HG03175 (cell line): ENCODE results near the gene FGF14.

Experiments used
- ATAC-seq: cut with Tn5 transposase; IDR thresholded peaks from one replicate; pipeline ENCODE4 v1.9.1; 2021; ENCODE audit warnings: mild to moderate bottlenecking, moderate library complexity; ENCODE audit not compliant: unreplicated experiment

The FGF14 gene

DNA sequence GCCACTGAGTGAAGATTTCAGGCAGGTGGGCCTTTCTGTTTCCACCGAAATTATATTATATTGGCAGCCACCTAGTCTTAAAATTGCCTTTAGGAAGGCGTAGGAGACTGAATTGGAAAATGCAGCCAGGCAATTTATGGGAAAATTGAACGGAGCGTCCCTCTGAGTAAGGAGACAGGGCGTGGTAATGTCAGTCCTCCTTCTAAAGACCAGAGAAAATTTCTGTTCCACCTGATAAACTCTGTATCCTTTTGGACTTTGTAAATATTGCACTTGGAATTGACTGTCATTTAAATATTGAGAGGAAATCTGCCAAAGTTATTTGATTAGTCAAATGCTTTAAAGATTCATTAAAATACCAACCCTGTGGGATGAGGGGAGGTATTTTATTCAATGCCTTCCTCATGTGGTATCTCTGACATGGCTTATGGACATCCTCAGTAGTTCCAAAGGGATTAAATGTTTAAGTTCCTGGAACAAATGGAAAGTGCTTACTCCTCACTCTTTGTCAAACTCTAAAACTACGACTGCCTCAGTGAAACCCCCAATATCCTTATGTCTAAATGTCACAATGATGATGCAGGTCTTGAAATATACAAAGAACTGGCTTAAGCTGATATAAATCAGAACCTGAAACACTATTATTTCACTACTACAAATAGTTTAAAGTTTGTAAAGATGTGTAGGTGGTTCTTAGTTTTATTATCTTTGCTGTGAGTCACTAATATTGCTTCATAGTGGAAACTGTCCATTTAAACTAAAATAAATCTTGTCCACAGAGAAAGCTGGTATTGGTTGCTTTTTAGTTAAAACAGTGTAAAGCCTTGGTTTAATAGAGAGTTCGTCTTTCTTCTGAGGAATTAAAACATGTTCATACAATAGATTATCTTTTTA, 203.2 kb downstream of the FGF14 start:
- ATAC-seq, result no peak

DNA sequence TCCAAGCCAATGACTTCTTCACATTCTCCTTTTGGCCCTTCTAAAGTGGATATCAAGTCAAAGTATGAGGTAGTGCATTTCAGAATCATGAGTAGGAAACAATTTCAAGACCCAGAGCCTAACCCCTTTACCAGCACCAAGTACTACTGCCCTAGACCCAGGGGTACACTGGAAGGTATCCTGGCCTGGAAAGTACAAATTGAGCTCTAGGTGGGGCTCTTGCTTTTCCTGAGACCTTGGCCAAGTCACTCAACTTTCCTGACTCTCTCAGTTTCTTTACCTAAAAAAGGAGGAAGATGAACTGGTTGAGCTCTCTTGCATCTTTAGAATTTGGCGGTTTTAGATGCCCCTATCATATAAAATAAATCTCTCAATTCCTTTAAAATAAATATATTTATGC, 204.7 kb downstream of the FGF14 start:
- ATAC-seq, result no peak

DNA sequence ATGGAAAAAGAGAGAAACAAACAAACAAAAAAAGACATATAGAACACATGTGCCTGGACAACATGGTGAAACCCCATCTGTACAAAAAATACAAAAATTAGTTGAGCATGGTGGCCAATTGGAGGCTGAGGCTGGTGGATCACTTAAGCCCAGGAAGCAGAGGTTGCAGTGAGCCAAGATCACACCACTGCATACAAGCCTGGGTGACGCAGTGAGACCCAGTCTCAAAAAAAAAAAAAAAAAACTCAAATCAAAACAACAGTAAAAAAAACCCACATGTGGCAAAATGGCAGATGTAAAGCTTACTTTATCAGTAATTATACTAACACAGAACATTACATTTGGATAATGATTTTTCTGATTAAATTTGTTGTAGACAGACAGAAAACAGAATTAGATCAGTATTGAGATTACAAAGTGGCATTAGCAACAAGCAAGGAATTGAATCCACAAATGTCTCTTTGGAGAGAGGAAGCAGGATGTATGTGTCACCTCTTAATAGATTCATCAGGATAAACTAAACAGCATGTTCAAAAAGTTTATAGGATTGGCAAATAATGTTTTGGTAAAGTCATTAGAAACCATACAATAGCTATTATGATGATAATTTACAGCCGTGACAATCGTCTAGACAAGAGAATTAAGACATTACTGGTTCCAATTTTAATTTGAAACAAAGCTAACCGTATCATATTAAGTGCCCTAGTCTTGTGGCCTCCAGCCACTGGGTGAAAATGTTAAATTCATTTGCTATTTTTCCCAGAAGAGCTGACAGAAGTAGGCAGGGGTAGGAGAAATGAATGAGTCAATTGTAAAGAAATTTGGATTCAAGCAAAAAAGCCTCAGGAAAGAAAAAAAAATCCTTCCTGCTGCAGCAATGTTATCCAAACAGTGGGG, 206.0 kb downstream of the FGF14 start:
- ATAC-seq, result no peak

DNA sequence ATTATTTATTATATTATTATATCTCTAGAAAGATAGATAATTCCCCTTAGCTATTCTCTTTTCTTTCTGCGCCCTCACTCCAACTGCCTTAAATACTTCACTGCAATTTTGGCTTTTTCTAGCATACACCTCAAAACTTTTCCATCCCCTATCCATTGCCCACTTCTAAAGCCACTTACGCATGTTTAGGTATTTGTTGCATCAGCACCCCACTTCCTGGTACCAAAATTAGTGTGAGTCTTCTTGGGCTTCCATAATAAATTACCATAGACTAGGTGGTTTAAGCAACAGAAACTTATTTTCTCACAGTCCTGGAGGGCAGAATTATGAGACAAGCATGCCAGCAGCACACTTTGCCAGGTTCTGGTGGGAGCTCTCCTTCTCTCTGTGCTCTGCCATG, 209.0 kb downstream of the FGF14 start:
- ATAC-seq, result no peak

DNA sequence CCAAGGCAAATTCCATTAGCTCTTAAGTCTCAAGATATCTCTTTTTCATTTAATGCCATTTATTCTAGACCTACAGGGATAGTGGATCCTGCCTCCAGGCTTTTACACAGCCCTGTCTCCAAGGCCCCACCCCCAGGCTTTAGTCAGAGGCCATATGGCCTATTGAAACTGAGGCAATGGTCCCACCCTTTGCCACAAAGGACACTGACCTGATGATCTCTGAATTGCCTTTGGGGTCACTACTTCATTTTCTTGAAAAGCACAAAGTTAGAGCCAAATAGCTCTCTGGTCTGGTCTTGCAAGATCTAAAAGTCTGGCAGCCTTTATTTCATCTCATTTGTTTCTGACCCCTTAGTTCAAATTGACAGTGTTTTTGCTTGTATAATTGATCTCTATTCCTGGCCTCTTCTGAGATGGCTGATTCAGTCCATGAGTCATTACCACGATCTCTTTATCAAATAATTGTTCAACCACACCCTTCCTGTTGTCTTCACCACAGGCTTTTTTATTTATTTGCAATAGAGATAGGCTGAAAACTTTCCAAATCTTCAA, 209.8 kb downstream of the FGF14 start:
- ATAC-seq, result no peak

DNA sequence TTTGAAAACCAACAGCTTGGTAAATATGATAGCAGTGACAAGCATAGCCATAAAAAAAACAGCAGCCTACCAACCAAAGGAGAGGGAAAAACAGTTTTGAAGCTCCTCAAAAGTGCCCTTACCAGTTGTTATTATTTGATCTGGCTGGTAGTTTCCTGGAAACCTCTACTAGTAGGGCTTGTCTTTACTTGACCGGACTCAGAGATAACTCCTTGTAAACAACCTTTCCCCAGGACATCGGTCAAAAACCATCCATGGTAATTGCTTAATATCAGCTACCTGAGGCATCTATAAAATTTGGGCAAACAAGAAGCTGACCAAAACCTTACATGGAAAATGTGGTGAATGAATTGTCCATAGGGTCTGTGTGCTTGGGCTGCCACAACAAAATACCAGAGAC, 210.9 kb downstream of the FGF14 start:
- no peak for ATAC-seq

DNA sequence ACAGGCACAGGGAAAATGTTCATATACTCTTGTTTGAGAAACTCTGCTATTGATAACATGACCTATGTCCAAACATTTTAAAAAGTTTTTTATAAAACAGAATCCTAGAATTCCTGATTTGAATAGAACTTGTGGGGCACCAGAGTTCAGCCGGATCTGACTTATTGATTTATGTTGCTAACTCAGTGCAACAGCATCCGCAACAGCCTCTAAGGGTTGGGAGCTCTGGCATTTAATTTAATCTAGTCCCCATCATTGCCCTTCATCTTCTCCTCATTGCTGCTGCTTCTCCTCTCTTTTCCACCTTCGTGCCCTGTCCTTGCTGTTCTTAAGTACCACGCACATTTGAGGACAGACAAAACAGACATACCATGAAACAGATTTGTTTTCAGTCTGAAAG, 214.5 kb downstream of the FGF14 start:
- no peak for ATAC-seq

DNA sequence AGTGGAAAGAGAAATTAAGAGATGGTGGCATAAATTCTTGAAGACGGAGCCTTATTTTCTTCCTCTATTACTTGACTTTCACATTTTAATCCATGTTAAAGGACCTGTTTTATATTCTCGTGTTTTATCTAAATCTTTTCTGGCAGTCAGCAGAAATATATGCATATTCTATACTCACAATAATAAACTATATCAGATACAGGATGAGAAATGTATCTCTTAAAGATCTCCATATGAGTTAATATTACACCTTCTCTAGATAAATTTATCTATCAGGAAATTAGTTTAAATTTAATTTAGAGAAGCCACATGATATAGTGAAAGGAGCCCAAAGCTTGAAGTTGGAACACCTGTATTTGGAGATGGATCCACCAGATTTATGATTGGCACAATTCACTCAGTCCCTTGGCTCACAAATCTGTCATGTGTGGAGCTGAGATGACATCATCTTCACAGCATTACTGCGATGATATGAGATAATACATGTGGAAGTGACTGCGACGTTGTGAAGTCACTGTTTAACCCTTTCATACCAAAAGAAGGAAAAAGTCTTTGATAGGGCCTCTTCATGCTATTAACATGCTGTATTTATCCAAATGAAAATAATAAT, 216.4 kb downstream of the FGF14 start:
- no peak for ATAC-seq

DNA sequence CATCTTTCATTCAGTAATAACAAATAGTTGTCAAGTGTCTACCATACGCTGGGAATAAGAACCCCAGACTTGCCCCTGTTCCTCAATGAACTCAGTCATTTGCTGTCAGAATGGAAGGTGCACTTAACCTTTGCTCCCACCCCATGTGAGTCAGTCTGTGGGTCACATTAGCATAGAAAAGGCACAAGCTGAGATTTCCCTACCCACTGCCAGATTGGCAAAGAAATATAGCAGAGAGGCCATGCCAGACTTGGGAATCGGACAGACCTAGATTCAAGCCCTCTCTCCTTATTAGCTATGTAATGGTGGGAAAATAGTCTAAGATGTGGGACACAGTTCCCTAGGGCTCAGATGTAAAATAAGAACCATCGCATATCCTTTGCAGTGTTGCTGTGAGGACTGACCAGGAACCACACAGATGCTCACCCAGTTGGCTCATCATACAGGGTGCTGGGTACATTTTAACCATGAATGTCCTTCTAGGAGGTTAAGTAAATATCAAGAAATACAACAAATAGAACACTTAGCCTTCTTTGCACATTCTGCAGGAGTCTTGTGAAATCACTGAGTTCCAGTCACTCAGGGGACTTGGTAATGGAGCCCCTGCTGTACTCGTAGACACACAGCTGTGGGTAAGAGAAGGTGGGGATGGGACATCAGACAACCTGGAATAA, 218.2 kb downstream of the FGF14 start:
- ATAC-seq, result no peak

DNA sequence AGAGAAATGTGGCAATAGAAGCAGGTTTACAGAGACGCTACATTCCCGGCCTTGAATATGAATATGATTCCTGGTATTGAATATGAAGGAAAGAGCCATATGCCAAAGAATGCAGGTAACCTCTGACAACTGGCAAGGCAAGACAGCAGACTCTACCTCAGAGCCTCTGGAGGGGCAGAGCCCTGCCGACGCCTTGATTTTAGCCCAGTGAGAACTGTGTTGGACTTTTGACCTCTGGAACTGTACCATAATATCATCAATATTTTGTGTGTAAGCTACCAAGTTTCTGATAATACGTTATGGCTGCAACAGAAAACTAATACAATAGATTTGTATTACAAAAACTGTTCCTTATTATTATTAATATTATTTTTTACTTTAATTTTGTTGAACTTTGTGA, 219.7 kb downstream of the FGF14 start:
- ATAC-seq, result no peak

DNA sequence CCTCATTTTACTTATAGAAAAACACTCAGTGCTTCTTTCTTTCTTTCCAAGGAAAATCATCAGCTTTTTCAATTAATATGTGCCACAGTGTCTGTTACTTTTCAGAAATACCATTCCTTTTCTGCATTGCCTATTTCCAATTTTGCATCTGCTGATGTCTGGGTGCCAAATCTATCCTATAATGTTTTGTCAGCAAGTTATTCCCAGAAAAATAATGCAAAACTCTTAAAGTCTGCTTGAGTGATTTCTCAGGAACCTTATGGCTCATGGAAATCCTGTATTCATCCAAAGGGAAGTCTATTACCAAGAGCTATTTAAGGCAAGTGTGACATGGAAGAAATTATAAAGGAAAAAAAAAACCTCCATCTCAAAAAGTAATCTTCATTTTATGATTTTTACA, 224.4 kb downstream of the FGF14 start:
- ATAC-seq, result no peak

DNA sequence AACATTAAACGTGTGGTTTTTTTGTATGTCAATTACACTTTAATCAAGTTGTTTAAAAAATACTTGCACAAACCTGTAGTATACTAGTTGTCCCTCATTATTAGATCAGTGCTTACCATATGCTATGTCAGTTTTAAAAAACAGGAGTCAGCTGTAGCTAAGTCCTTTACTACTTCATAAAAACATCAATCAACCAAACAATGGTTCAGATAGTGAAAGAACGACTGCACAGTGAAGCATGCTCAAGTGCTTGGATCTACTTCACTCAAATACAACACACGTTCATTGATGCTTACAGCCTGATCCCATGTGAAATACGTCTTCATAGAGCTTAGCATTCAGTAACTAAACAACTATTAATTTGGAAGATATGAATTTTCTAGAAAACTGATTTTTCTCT, 225.0 kb downstream of the FGF14 start:
- ATAC-seq, result no peak

DNA sequence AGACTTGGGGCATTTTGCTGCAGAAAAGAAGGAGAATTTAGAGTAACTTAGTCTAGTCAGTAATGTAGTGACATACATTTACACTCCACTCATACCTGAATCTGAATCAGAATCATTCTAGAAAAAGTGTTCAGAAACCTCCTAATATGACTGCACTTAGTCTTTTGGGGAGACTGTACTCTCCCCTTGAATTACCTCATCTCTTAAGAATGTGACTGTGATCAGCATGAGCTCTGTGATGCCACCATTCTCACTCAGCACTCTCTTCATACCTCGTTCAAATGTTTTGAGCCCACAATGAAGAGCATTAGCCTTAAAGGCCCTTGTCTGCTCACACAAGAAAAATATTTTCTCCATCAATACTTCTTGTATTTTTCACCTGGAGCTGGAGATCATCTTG, 229.4 kb downstream of the FGF14 start:
- ATAC-seq, result no peak

DNA sequence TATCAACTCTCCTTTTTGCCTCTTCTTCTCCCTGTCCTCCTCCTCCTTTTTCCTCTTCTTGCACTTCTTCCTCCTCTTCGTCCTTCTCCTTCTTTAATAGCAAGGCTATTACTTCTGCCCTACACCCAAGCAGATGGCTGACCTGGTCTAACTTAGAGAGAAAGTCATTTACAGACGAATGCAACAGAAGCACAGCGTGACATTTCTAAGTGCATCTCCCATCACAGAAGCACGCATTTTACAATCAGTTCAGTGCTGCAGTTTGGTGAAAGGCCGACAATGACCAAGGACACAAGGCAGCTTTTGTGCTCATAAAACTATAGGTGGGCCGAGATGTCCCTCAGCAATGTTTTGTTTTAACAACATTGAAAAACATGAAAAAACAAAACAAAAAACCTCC, 231.5 kb downstream of the FGF14 start:
- ATAC-seq, result no peak

DNA sequence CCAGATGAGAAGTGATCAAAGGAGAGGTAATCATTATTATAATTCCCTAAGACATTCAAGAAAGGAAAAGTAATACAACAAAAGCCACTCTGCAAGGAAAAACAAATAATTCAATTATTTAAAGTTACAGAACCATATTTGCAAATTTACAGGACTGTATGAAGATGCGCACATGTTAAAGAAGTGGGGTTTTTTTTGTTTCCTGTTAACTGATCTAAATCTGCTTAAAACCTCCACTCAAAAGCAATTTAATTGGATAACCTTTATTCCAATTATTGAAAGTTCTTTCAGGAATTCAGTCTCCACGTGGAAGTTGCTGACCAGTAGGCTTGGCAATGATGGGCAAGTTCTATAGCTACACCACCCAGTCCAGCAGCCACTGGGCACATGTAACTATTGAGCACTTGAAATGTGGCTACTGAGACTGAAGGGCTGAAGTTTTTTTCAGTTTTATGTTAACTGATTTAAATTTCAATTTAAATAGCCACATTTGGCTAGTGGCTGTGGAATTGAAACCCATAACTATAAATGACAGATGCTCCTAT, 232.3 kb downstream of the FGF14 start:
- ATAC-seq, result no peak

DNA sequence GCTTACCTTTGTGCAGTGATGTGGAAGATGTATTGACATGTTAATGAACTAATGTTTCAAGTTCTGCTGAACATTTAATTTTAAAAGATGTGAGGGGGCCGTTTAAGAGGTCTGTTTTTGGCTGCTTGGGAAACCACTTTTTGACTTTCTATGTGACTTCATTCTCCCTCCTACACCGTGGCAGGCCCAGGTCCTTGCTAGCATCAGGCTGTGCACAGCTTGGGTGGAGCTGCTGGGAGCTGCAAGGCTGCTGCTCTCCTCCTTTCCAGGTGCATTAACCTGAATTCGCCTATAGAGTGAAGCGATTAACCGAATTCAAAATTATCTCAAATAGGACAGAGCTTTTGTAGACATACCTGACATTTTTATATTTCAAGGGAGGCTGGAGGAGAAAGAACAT, 249.1 kb downstream of the FGF14 start:
- no peak for ATAC-seq

DNA sequence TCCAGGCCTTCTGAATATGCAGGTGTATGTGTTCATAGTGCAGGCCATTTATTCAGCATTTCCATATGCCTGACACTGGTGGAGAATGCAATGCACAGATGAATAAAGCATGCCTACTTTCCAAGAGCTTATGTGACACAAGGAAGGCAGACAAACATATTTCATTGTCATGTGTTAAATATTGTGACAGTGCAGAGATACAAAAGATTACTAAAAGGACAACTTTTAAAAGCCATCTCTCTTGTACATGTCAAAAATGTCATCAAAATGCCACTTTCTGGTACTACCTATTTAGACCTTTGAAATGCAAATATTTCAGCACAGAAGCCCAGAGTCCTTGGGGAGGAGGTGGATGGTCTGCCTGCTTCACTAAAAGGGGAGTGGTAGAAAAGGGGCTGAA, 254.5 kb downstream of the FGF14 start:
- no peak for ATAC-seq

DNA sequence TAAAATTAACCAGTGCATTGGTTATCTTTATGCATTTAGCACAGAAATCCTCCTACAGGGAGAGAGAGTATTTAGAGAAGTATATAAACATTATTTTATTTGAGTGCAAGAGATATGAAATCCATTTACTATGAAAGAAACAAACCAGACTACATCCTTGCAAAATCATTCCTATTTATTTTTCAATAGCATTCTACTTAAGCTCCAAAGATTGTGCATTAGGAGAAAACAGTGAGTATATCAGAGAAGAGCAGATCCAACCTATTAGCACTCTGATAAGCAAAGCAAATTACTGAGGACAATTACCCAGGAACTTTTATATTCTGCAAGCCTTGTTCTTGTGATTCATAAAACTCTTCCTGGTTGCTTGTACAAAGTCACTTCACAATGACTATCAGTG, 256.1 kb downstream of the FGF14 start:
- ATAC-seq, result no peak

DNA sequence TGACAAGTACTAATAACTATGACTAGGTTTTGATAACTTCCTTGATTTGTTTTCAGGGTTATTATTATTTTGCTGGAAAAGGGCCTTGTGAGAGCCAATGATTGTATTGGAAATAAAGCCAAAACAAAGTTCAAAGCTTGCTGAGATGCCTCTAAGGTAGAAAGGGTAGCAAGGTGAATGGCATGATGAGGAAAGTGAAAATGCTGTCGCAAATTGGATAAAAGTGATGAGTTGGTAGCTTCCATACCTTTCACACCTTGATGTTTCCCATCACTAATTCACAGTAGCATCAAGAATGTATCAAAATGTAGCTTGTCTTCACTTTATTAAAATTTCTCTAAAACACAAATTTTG, 259.4 kb downstream of the FGF14 start:
- ATAC-seq, result no peak

DNA sequence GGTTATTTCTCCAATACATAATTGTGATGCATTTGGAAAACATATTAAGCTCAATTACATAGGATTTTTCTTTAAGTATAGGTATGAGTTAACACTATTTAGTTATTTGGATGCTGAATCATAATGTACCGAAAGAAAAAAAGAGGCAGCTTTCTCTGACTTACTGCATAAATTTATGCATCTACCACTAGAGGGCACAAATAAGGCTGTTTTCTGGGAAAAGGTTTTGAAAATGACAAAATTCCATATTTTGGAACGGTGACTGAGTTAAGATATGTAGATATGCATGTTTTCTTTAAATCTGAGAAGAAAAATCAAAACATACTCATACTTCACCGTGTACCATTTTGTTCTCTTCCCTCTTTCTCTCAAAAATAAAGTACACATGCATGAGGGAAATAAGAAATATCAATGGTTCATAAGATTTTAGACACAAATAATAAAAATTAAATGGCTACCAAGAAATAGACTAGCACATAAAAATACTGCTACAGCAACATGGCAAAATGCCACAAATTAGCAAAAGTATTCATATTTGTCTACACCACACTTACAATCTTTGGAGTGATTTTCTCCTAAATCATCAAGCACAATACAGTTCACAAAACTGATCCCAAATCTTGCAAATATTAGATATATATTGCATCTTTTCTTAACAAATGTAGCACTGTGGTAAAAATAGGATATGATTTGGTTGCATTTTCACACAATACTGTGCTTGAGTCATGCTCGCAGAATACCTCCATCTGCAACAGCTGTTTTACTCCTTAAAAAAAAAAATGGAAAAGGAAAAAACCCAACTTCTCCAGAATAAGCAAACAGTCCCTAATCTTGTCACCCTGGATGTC, 260.0 kb downstream of the FGF14 start:
- peak; percentile 50 for ATAC-seq
